ENCODE measurements around the gene KLK13. TPM values are rescaled to one million over a fixed set of nuclear protein-coding genes. Genes with fewer than 3 reads are reported as not detected.

The KLK13 gene
- total and polyA plus RNA-seq, 4 experiments from 2014 or later, result not detected

- Histone ChIP-seq H3K4me1 (ENCODE audit: insufficient read depth, low read length) (no peaks in the 10 kb centered on the region), H3K27ac (ENCODE audit: low read depth, low read length) (no peak overlapping the region), H3K9me3 (ENCODE audit: control insufficient read depth in 1 of 2, low read length in 2 of 2) (no peaks in the 10 kb centered on the region), H3K36me3 (ENCODE audit: insufficient read depth, low read length) (no peaks in the 10 kb centered on the region), H3K4me3 (ENCODE audit: low read length in 2 of 2) (no peak overlapping the region), H3K27me3 (ENCODE audit: insufficient read depth, low read length) (no peaks in the 10 kb centered on the region)
- Mint-ChIP-seq H3K4me1 (no peaks in the 10 kb centered on the region), H3K27me3 (no peaks in the 10 kb centered on the region), H3K27ac (no peak overlapping the region), H3K9me3 (no peaks in the 10 kb centered on the region), H3K4me3 (no peak overlapping the region), H3K36me3 (no peaks in the 10 kb centered on the region)
- POLR2A ChIA-PET (ENCODE audit: partially characterized antibody), result no interaction called here
- no peak for DNase-seq
- intact Hi-C loops (cut with micrococcal nuclease), result no loop called here
- CTCF ChIA-PET (ENCODE audit: partially characterized antibody), result interaction anchor here (1.1 to 1.5 kb wide), 2 partner anchors 19 to 57 kb away, joined by 3 read pairs; no protein-coding TSS in a partner anchor
Observed at GRCh38 chr19:51040151-51040550, 24.7 kb downstream of the KLK13 start.

GRCh38 chr19:51036519-51036918, 28.4 kb downstream of the KLK13 start:
- Mint-ChIP-seq H3K36me3 (no peaks in the 10 kb centered on the region), H3K4me3 (no peak overlapping the region), H3K27ac (no peak overlapping the region), H3K9me3 (no peaks in the 10 kb centered on the region), H3K27me3 (peaks cover 9% of the 10 kb centered on the region in 2 donors), H3K4me1 (no peaks in the 10 kb centered on the region)
- intact Hi-C loops (cut with micrococcal nuclease), result no loop called here
- Histone ChIP-seq H3K36me3 (ENCODE audit: insufficient read depth, low read length) (no peaks in the 10 kb centered on the region), H3K9me3 (ENCODE audit: control insufficient read depth in 1 of 2, low read length in 2 of 2) (no peaks in the 10 kb centered on the region), H3K27ac (ENCODE audit: low read depth, low read length) (no peak overlapping the region), H3K4me1 (ENCODE audit: insufficient read depth, low read length) (no peaks in the 10 kb centered on the region), H3K4me3 (ENCODE audit: low read length in 2 of 2) (no peak overlapping the region), H3K27me3 (ENCODE audit: insufficient read depth, low read length) (no peaks in the 10 kb centered on the region)
- CTCF ChIA-PET (ENCODE audit: partially characterized antibody), result no interaction called here
- POLR2A ChIA-PET (ENCODE audit: partially characterized antibody), result no interaction called here
- no peak for DNase-seq

GRCh38 chr19:51034704-51035103, 30.2 kb downstream of the KLK13 start, which contains the start of gene KLK12:
TSS of gene KLK12 (minus strand) at chr19:51035002. CDS start at chr19:51034621, 381 bp downstream.
- H3K27me3 ChIP-seq (ENCODE audit: insufficient read depth, low read length), result no peaks in the 10 kb centered on the region
- no peak for DNase-seq
- no peaks in the 10 kb centered on the region for H3K9me3 ChIP-seq (ENCODE audit: control insufficient read depth in 1 of 2, low read length in 2 of 2)
- H3K27me3 Mint-ChIP-seq, result peaks cover 16 to 19% of the 10 kb centered on the region in 2 donors
- peaks cover 0 to 3% (median 0%) of the 10 kb centered on the region in 8 donors for H3K9me3 Mint-ChIP-seq
- no peaks in the 10 kb centered on the region for H3K36me3 Mint-ChIP-seq
- no peak within 1 kb of the TSS for H3K27ac ChIP-seq (ENCODE audit: low read depth, low read length)
- H3K36me3 ChIP-seq (ENCODE audit: insufficient read depth, low read length), result no peaks in the 10 kb centered on the region
- intact Hi-C loops (cut with micrococcal nuclease), result no loop called here
- CTCF ChIA-PET (ENCODE audit: partially characterized antibody), result no interaction called here
- peak within 1 kb of the TSS in 2 of 7 donors; percentile 29 to 44 for H3K27ac Mint-ChIP-seq
- H3K4me3 ChIP-seq (ENCODE audit: low read length in 2 of 2), result no peak within 1 kb of the TSS
- no peaks in the 10 kb centered on the region for H3K4me1 ChIP-seq (ENCODE audit: insufficient read depth, low read length)
- POLR2A ChIA-PET (ENCODE audit: partially characterized antibody), result no interaction called here
- no peaks in the 10 kb centered on the region for H3K4me1 Mint-ChIP-seq
- no peak within 1 kb of the TSS for H3K4me3 Mint-ChIP-seq

GRCh38 chr19:51031880-51032225, 33.0 kb downstream of the KLK13 start:
- Mint-ChIP-seq H3K9me3 (peaks cover 0 to 3% (median 0%) of the 10 kb centered on the region in 8 donors), H3K27ac (no peak overlapping the region), H3K4me1 (peaks cover 0 to under 1% (median 0%) of the 10 kb centered on the region in 4 donors), H3K27me3 (peaks cover 20 to 28% of the 10 kb centered on the region in 2 donors), H3K36me3 (no peaks in the 10 kb centered on the region), H3K4me3 (no peak overlapping the region)
- Histone ChIP-seq H3K4me3 (ENCODE audit: low read length in 2 of 2) (no peak overlapping the region), H3K9me3 (ENCODE audit: control insufficient read depth in 1 of 2, low read length in 2 of 2) (no peaks in the 10 kb centered on the region), H3K36me3 (ENCODE audit: insufficient read depth, low read length) (no peaks in the 10 kb centered on the region), H3K4me1 (ENCODE audit: insufficient read depth, low read length) (no peaks in the 10 kb centered on the region), H3K27ac (ENCODE audit: low read depth, low read length) (no peak overlapping the region), H3K27me3 (ENCODE audit: insufficient read depth, low read length) (no peaks in the 10 kb centered on the region)
- ChIA-PET CTCF (ENCODE audit: partially characterized antibody) (no interaction called here), POLR2A (ENCODE audit: partially characterized antibody) (no interaction called here)
- no peak for DNase-seq
- intact Hi-C loops (cut with micrococcal nuclease), result no loop called here

- CTCF ChIA-PET (ENCODE audit: partially characterized antibody), result no interaction called here
- Mint-ChIP-seq H3K9me3 (peaks cover 0 to 4% (median 0%) of the 10 kb centered on the region in 8 donors), H3K4me3 (no peak overlapping the region), H3K27ac (peak overlapping the region in 1 of 7 donors; percentile 48), H3K27me3 (peaks cover 23 to 31% of the 10 kb centered on the region in 2 donors), H3K36me3 (no peaks in the 10 kb centered on the region), H3K4me1 (peaks cover 0 to 3% (median under 1%) of the 10 kb centered on the region in 4 donors)
- intact Hi-C loops (cut with micrococcal nuclease), result no loop called here
- H3K4me3 ChIP-seq (ENCODE audit: low read length in 2 of 2), result no peak overlapping the region
- H3K27ac ChIP-seq (ENCODE audit: low read depth, low read length), result no peak overlapping the region
- no peaks in the 10 kb centered on the region for H3K9me3 ChIP-seq (ENCODE audit: control insufficient read depth in 1 of 2, low read length in 2 of 2)
- no peaks in the 10 kb centered on the region for H3K27me3 ChIP-seq (ENCODE audit: insufficient read depth, low read length)
- POLR2A ChIA-PET (ENCODE audit: partially characterized antibody), result no interaction called here
- no peaks in the 10 kb centered on the region for H3K4me1 ChIP-seq (ENCODE audit: insufficient read depth, low read length)
- H3K36me3 ChIP-seq (ENCODE audit: insufficient read depth, low read length), result no peaks in the 10 kb centered on the region
- DNase-seq, result no peak
Observed at GRCh38 chr19:51031220-51031879, 33.5 kb downstream of the KLK13 start.

- Mint-ChIP-seq H3K27ac (no peak overlapping the region), H3K36me3 (no peaks in the 10 kb centered on the region), H3K4me1 (peaks cover 0 to 3% (median under 1%) of the 10 kb centered on the region in 4 donors), H3K9me3 (peaks cover 0 to 4% (median 0%) of the 10 kb centered on the region in 8 donors), H3K4me3 (no peak overlapping the region), H3K27me3 (peaks cover 23 to 31% of the 10 kb centered on the region in 2 donors)
- intact Hi-C loops (cut with micrococcal nuclease), result no loop called here
- no peak overlapping the region for H3K27ac ChIP-seq (ENCODE audit: low read depth, low read length)
- no peak overlapping the region for H3K4me3 ChIP-seq (ENCODE audit: low read length in 2 of 2)
- no peak for DNase-seq
- H3K36me3 ChIP-seq (ENCODE audit: insufficient read depth, low read length), result no peaks in the 10 kb centered on the region
- no peaks in the 10 kb centered on the region for H3K27me3 ChIP-seq (ENCODE audit: insufficient read depth, low read length)
- CTCF ChIA-PET (ENCODE audit: partially characterized antibody), result no interaction called here
- POLR2A ChIA-PET (ENCODE audit: partially characterized antibody), result no interaction called here
- H3K4me1 ChIP-seq (ENCODE audit: insufficient read depth, low read length), result no peaks in the 10 kb centered on the region
- no peaks in the 10 kb centered on the region for H3K9me3 ChIP-seq (ENCODE audit: control insufficient read depth in 1 of 2, low read length in 2 of 2)
Observed at GRCh38 chr19:51030631-51031030, 34.3 kb downstream of the KLK13 start.

- Mint-ChIP-seq H3K4me1 (peaks cover 0 to 3% (median under 1%) of the 10 kb centered on the region in 4 donors), H3K27ac (no peak overlapping the region), H3K36me3 (no peaks in the 10 kb centered on the region), H3K4me3 (no peak overlapping the region), H3K9me3 (peaks cover 0 to 4% (median 0%) of the 10 kb centered on the region in 8 donors), H3K27me3 (peaks cover 26 to 32% of the 10 kb centered on the region in 2 donors)
- H3K27me3 ChIP-seq (ENCODE audit: insufficient read depth, low read length), result no peaks in the 10 kb centered on the region
- intact Hi-C loops (cut with micrococcal nuclease), result no loop called here
- CTCF ChIA-PET (ENCODE audit: partially characterized antibody), result no interaction called here
- DNase-seq, result no peak
- no peaks in the 10 kb centered on the region for H3K4me1 ChIP-seq (ENCODE audit: insufficient read depth, low read length)
- POLR2A ChIA-PET (ENCODE audit: partially characterized antibody), result no interaction called here
- no peak overlapping the region for H3K4me3 ChIP-seq (ENCODE audit: low read length in 2 of 2)
- no peaks in the 10 kb centered on the region for H3K9me3 ChIP-seq (ENCODE audit: control insufficient read depth in 1 of 2, low read length in 2 of 2)
- H3K27ac ChIP-seq (ENCODE audit: low read depth, low read length), result no peak overlapping the region
- H3K36me3 ChIP-seq (ENCODE audit: insufficient read depth, low read length), result no peaks in the 10 kb centered on the region
Observed at GRCh38 chr19:51029718-51030117, 35.2 kb downstream of the KLK13 start.
